Heart left ventricle (tissue), 13 donors: Measurements from ENCODE around the gene FTO.

Source experiments
- CTCF ChIP-seq, 12 donors: fragments of 200-600 bp; sonication (generic) in 4 of 12; IDR thresholded peaks; one replicate each; pipeline versions ENCODE4 v1.5.0 to v1.8.0; 2018 to 2022; ENCODE audit warnings: antibody characterized with exemption in 12 of 12, mild to moderate bottlenecking in 5 of 12
- POLR2A ChIP-seq, 2 donors: fragments of 450-650 bp; IDR thresholded peaks; one replicate each; pipeline ENCODE4 v1.6.1; 2017; ENCODE audit warnings: antibody characterized with exemption in 2 of 2, mild to moderate bottlenecking in 2 of 2, moderate library complexity in 2 of 2
- donor health status: ischemic (EF 13 %, LVEDD 7.1; RV severe dilation, severe dysfunction).
- donor health status: DM: no; HTN: yes; CAD: no.
- donor health status: DM: no; HTN: no; CAD: no.
- donor health status: ischemic (EF 25% LVEDD 6.9; RV normal size, moderate dysfunction).
- donor health status: ischemic (EF 25% LVEDD 5.7; RV mildly dilated, moderate dysfunction).
- donor health status: ischemic (EF 35%, LVEDD 5.7; RV mildly dilated, moderate dysfunction).
- donor health status: nonischemic (EF 11% LVEDD 7.7; RV severe dilation, severe dysfunction).
- donor health status: DM: yes; HTN: yes; CAD: no.
- donor health status: PGD.
- donor health status: ischemic (EF 29% LVEDD 5.4; RV normal size, mild dysfunction).
- donor health status: nonischemic (EF 23%, LVEDD 6.1; RV moderate dilation, normal function).

DNA sequence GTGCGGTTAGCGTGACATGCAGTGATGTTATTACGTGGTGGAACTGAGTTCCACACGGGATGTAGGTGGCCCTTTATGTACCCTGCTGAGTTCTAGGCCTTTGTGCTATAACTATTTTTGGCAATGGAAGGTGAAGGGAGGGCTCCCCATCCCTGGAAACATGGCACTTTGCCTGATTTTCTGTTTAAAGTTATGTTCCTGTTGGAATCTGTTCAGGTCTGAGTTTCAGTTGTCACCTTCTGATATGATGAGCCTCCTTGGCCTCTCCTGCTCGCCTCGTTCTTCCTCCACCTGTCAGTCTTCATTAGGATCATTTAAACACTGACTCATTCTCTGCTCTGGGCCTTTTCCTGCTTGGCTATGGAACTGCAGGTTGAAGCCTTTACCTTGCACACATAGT is 200.6 kb downstream of the FTO start:
- TF ChIP-seq CTCF (IDR thresholded peaks at IDR 0.05), result no peak
- TF ChIP-seq POLR2A (IDR thresholded peaks at IDR 0.05), result no peak
